HG03097 (cell line): ENCODE results near the gene IFITM5.

Source experiments
- ATAC-seq: cut with Tn5 transposase; IDR thresholded peaks from one replicate; pipeline ENCODE4 v1.9.1; 2021; ENCODE audit not compliant: unreplicated experiment, low FRiP score

The IFITM5 gene

GRCh38 chr11:297586-298405 is 1.5 kb downstream of the IFITM5 start:
- ATAC-seq, result no peak

DNA sequence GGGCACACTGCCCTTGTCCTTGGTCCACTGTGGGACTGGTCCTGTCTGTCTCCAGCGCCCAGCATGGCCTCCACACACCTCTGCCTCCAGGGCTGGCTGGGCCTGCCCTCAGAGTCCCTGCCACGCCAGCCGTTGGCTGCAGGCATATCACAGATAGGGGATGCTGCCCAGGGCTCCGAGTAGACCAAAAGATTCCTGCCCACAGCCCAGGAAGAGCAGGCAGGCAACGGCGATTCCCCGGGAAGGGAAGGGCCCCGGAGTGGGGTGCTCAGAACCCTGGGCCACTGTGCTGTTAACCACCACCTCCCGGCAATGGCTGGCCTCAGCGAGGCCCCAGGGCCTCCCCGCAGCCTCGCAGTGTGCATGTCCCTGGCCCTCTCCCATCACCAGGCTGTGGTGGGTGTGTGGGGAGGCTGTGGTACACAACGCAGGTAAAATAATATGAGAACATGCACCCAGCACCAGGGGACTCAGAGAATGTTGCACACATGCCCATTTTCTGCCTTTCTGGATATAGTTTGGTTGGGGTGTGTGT is 2.2 kb downstream of the IFITM5 start:
- ATAC-seq, result no peak

DNA sequence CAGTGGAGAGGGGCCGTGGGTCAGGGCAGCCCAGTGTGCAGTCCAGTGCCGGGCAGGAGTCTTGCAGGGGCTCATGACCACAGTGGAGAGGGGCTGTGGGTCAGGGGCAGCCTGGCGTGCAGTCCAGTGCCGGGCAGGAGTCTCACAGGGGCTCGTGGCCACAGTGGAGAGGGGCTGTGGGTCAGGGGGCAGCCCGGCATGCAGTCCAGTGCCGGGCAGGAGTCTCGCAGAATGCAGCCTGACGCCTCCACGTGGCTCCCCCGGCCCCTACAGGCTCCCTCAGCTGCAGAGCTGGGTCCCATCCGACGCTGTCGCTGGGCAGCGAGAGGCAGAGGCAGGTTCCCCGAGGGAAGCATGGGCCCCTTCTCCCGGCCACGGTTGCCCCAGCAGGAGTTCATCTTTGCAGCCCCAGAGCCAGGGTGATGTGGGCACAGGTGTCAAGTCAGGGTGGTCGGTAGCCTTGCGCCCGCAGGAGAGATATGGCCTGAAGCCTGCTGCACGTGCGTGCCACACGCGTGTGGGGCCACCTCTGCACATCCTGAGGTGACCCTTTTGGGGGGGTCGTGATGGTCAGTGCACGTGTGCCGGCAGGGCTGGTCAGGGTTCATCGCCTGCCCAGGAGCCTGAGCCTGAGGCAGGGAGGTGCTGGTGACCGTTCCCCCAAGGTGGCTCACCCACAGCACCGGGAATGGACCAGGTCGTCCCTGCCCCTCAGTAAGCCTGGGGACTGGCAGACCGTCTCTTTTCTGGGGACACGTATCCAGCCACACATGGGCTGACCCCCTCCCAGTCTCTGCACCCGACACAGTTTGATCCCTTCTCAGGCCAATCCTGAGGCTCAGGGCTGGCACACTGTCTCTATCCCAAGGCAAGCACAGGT is 2.9 kb downstream of the IFITM5 start:
- no peak for ATAC-seq

- ATAC-seq, result no peak
Measured at GRCh38 chr11:295351-296170, 3.8 kb downstream of the IFITM5 start.

DNA sequence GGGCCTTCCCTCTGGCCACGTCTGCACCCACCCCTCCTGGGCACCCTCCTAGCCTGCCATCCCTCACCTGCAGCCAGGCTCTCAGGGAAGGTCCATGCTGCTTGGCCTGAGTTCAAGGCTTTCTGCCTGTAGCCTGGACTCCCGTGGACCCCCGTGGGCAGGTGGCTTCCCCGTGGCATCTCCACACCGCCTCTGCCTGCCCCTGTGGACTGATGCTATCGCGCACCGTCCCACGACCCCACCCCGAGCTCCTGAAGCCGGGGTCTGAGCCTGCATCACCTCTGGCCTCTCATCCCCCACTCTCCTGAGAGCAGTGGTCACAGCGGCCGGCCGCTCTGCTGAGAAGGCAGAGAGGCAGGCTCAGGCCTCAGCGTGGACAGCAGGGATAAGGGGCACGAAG is 4.5 kb downstream of the IFITM5 start:
- ATAC-seq, result no peak

GRCh38 chr11:293852-294661 is 5.3 kb downstream of the IFITM5 start:
- ATAC-seq, result no peak

DNA sequence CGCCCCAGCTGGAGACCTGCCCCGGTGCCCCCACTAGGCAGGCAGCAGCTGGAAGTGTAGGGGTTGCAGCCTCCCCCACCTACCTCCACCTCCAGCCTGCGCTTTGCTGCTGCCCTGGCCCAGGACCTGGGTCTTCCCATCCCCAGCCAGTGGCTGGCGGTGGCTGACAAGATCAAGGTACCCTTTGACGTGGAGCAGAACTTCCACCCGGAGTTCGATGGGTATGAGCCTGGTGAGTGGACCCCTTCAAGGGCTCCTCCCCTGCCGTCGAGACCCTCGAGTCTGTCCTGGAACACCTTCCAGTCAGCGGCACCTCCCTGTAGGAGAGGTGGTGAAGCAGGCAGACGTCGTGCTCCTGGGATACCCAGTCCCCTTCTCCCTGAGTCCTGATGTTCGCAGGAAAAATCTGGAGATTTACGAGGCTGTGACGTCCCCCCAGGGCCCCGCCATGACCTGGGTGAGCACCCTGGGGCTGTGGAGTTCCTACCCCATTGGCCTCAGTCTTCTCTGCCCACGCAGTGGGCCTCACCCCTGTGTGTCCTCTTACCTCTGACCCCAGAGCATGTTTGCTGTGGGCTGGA is 6.0 kb downstream of the IFITM5 start:
- no peak for ATAC-seq

DNA sequence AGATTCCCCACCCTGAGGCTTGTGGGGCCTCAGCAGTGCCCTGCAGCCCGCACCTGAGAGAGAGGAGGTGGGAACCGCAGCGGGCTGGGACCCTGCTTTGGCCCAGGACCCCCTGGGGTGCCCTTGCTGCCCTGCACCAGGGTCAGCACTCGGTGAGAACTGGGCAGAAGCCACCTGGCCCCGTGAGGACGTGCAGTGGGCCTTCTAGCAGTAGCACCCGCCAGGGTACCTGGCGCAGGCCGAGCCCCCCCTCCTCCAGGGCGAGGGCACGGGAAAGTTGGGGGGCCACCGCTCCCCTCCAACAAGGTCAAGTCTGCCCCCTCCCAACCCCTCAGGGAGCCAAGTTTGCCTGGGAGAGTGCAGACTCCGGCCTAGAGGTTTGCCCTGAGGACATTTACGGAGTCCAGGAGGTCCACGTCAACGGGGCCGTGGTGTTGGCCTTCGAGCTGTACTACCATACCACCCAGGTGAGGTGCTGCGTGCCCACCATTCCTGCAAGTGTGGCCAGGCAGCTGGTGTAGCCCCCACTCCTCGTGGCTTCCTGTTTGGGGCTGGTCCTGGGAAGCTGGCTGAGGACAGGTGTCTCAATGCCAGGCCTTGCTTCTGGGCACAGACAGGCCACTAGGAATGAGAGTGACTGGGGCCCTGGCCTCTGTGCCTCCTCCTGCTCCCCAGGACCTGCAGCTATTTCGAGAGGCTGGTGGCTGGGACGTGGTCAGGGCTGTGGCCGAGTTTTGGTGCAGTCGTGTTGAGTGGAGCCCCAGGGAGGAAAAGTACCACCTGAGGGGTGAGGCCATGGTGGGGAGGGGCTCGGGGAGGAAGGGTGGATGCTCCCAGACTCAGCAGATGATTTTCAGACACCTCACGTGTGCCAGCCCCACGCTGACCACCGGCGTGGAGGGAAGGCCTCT is 6.9 kb downstream of the IFITM5 start:
- ATAC-seq, result no peak

DNA sequence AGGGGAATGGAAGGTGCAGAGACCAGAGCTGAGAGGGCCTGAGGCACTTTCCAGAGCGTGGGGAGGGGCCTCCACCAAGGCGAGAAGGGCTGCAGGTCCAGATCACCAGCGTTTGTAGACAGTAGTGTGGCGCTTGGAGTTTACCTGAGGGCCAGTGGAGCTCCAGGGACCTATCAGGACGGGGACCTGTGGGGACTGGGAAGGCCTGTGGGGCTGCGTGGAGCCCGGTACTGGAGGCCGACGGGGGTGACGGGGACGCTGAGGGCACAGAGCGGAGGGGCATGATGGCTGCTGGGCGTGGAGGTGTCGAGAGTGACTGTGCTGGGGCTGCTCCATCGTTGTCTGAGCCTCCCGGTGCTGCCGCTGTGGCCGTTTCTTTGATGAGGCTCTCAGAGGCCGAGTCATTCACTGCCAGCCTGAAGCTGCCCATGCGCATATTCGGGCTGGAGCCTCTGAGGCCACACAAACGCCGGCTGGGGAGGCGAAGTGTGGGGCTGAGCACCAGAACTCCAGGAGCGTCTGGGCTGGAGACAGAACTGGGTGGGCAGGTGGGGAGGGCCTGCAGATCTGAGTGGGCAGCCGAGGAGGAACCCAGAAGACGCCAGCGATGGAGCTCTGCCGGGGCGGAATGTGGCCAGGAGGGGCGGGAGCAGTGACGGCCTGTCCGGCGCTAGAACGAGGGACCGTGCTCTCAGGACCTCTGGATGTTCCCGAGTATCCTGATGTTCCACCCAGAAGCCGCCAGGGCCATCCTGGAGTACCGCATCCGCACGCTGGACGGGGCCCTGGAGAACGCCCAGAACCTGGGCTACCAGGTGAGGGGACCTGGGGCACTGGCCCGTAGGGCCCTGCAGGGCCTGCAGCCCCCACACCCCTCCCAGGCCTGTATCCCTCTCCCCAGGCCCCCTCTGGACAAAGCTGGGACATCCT is 7.8 kb downstream of the IFITM5 start:
- ATAC-seq, result no peak

GRCh38 chr11:290621-291231 is 8.6 kb downstream of the IFITM5 start:
- no peak for ATAC-seq

- no peak for ATAC-seq
Measured at GRCh38 chr11:289712-290620, 9.4 kb downstream of the IFITM5 start.

DNA sequence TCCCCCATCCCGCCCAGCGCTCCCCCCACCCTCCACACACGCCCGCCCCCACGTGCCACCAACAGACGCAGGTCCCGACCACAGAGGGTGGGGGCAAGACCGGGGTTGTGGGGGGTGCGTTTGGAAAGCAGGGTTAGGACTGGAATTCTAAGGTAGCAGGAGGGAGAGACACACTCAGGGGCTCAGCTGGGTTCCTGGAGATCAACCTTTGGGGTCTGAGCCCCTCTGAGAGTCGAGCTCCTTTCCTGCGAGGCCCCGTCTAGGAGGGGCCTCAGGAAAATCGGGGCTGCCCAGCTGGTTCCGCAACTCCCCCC is 10.0 kb downstream of the IFITM5 start:
- no peak for ATAC-seq

- no peak for ATAC-seq
Measured at GRCh38 chr11:288478-289397, 10.6 kb downstream of the IFITM5 start, which contains the start of gene PGGHG. PGGHG (plus strand) TSS chr11:289126; CDS start chr11:289817, 691 bp downstream.

- no peak for ATAC-seq
Measured at GRCh38 chr11:287821-288477, 11.4 kb downstream of the IFITM5 start.
